Right cardiac atrium (tissue), 5 donors: ENCODE results near the gene RAB35. TPM values are rescaled to one million over a fixed set of nuclear protein-coding genes. Genes with fewer than 3 reads are reported as not detected.
A peak's percentile ranks its signal among the peaks of the same experiment; 100 is the strongest.

ENCODE experiments used
- ATAC-seq, 2 donors: fragments of 200-7000 bp; cut with Tn5 transposase; one replicate each; pipeline versions ENCODE4 v1.8.0 to v1.9.1; 2020; ENCODE audit warnings: moderate library complexity in 2 of 2, mild to moderate bottlenecking in 1 of 2
- DNase-seq, 3 donors: peaks; one replicate each; pipeline ENCODE4 v3.0.0-alpha.2; 2020
- H3K27ac ChIP-seq: one replicate; pipeline ENCODE4 v1.5.1; 2013; ENCODE audit warnings: mild to moderate bottlenecking, low read length, control low read depth, moderate library complexity
- H3K27me3 ChIP-seq: one replicate; pipeline ENCODE4 v1.6.1; 2013; ENCODE audit not compliant: control insufficient read depth, insufficient read depth
- H3K4me1 ChIP-seq: one replicate; pipeline ENCODE4 v1.6.1; 2013; ENCODE audit warnings: low read length; ENCODE audit not compliant: control insufficient read depth, insufficient read depth
- H3K4me3 ChIP-seq: one replicate; pipeline ENCODE4 v1.5.1; 2013; ENCODE audit warnings: low read length, control low read depth
- H3K9me3 ChIP-seq: one replicate; pipeline ENCODE4 v1.6.1; 2013; ENCODE audit warnings: low read length; ENCODE audit not compliant: control insufficient read depth
- WGBS: extraction: QIAGEN DNeasy Blood & Tissue Kit; methylation state at CpG from one replicate; pipeline ENCODE4 v1.1.7; 2013; 5-methylcytosine and 5-hydroxymethylcytosine counted together
- intact Hi-C, 4 donors: fragments of 100-400 bp; cut with DNase I; formaldehyde crosslinking; loops; one replicate each; pipeline versions ENCODE4 v1.11.0 to v1.14.0; 2022 to 2023
- polyA plus RNA-seq: library from polyadenylated mRNA; stranded (reverse); fragments of 200-250 nt; gene quantifications from one replicate; pipeline ENCODE4 v1.2.3, GENCODE V29; 2013
- total RNA-seq, 4 donors: library from RNA; stranded (reverse); fragmentation: NEBNext Ultra II Directional; extraction: Animal tissue kit (Norgen Biotek cat#: 25700); gene quantifications; one replicate each; pipeline ENCODE4 v1.2.1, GENCODE V29; 2021
- donor health status: healthy with polysubstance abuse.
- donor health status: DM: no; HTN: yes; CAD: no.
- donor health status: DM: no; HTN: no; CAD: no.
- donor health status: DM: no; HTN: yes; CAD: no; lungs with severe emphysema.
- donor health status: DM: yes; HTN: yes; CAD: no.

Gene RAB35
- total and polyA plus RNA-seq, 5 donors: 20.1 to 32.0 (median 25.1) TPM

DNA sequence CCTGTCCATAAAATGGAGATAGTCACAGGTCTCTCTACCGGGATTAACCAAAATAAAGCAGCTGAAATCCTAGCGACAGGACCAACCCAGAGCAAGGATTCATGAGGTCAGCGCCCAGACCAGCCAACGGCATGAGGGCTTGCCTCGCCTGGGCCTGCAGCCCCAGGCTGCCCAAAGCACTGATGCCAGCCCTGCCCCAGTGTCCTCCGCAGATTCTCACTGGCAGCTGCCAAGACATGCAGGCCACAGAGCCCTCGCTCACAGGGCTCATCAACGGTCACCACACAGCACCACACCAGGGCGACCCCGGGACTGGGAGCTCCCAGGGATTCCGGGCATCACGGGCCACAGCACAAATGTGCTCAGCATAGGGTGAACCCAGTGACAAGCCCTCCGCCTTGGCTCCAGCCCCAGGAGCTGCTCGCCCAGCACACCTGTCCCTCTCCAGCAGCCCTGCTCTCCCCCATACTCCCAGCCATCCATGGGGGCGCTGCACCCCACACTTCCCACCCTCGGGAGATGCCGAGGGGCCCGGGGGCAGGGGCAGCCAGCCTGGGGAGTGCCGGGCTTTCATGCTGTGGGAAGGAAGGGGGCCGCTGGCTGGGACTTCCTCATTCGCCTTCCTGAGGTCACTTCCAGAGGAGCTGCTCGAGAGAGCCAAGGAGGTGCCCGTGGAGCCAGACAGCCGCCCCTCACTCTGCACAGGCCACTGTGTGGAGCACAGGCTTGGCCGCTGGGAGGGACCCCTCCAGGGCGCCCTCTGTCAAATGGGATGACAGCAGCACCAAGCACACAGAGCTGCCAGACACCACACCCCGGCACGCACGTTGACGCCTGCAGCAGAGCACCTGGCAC lies 14.1 kb downstream of the RAB35 start:
- Histone ChIP-seq H3K27me3 (no peaks in the 10 kb centered on the region), H3K27ac (no peak overlapping the region), H3K4me3 (no peak overlapping the region), H3K4me1 (peaks cover 8% of the 10 kb centered on the region), H3K9me3 (no peaks in the 10 kb centered on the region)
- intact Hi-C loops: no loop called here
- DNase-seq (peak in 1 of 3 donors; percentile 65), ATAC-seq (no peak)
- 77% methylated on average over 30 of the region's 30 CpGs for WGBS

DNA sequence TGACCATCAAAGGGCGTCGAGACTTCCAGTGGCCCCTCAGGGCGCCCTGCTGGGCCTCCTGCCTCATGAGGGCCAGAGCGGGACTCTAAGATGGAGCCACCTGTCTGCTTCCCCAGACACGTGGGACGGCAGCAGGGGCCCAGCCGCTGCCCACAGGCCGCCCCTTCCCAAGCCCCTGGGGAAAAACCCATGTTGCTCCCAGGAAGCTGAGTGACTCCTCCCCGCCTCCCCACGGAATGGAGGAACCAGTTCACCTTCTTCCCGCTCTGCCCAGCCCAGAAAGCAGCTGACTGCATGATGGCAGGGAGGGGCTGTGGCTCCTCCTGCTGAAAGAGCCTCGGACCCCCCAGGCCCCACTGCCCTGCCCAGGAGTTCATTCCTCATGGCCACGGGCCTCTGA lies 14.9 kb downstream of the RAB35 start:
- Histone ChIP-seq H3K4me3 (no peak overlapping the region), H3K9me3 (no peaks in the 10 kb centered on the region), H3K27me3 (no peaks in the 10 kb centered on the region), H3K4me1 (peaks cover 8% of the 10 kb centered on the region), H3K27ac (no peak overlapping the region)
- peak in 1 of 3 donors; percentile 51 for DNase-seq
- intact Hi-C loops: no loop called here
- ATAC-seq: no peak
- 74% methylated on average over 13 of the region's 13 CpGs for WGBS

DNA sequence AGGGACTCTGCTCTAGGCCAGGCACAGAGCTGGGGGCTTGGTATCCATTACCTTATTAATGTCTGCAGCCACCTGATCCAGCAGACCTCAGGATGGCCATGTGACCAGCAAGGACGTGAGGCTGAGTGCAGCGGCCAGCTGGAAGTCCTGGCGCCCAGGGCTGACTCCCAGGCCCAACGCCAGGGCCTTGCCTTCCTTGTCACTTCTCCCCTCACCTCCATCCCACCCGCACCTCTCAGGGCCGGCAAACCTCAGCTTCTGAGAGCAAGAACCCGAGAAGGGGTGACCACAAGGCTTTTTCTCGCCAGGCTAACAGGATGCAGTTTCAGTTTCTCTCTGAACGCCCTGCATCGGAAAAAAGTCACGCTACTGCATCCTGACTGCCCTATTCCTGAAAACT lies 15.4 kb downstream of the RAB35 start:
- Histone ChIP-seq H3K9me3 (no peaks in the 10 kb centered on the region), H3K27ac (no peak overlapping the region), H3K27me3 (no peaks in the 10 kb centered on the region), H3K4me3 (no peak overlapping the region), H3K4me1 (peaks cover 8% of the 10 kb centered on the region)
- peak in 2 of 3 donors; percentile 72 for DNase-seq
- WGBS: 39% methylated on average over 11 of the region's 11 CpGs
- peak; percentile 24 to 27 for ATAC-seq
- intact Hi-C loops: no loop called here

DNA sequence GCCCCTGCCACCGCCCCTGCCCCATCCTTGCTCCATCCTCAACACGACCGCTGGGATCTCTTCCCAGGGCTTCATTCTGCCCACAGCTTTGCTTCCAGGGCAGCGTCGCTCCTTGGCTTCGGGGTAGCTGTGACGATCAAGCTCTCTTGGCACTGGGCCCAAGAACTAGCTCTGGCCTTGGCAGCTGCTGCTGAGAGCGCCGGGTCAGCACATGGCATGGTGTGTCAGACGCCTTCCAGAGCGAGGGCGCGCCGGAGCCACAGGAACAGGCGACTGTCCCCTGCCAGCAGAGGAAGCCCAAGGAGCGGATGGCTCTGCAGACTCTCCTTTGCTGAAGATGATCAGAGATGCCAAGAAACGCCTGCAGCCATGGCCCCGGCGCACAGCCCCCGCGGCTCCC lies 15.9 kb downstream of the RAB35 start:
- WGBS: 23% methylated on average over 21 of the region's 21 CpGs
- intact Hi-C loops: no loop called here
- Histone ChIP-seq H3K4me1 (peaks cover 8% of the 10 kb centered on the region), H3K9me3 (no peaks in the 10 kb centered on the region), H3K4me3 (no peak overlapping the region), H3K27me3 (no peaks in the 10 kb centered on the region), H3K27ac (peak overlapping the region; percentile 16)
- DNase-seq (peak; percentile 86 to 93 (median 90)), ATAC-seq (peak; percentile 70 to 71)

DNA sequence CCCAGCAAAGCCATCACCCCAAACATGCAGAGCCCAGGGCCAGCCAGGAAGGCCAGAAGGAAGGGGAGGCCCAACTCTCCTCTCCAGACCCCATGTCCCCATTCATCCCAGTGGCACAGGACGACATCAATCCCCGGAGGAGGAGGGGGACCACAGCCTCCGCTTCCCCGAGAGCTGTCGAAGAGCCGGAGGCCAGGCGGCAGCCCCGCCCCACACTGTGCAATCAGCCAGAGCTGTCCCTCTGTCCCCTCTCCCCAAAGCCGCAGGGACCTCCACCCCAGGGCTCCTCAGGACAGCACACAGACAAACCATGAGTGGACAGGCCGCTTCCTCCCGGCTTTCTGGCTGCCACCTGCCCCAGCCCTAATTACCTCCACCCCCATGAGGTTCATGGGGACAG lies 16.8 kb downstream of the RAB35 start:
- WGBS: 90% methylated on average over 11 of the region's 11 CpGs
- Histone ChIP-seq H3K4me1 (peaks cover 8% of the 10 kb centered on the region), H3K4me3 (no peak overlapping the region), H3K27me3 (no peaks in the 10 kb centered on the region), H3K9me3 (no peaks in the 10 kb centered on the region), H3K27ac (no peak overlapping the region)
- ATAC-seq (no peak), DNase-seq (peak in 1 of 3 donors; percentile 45)
- intact Hi-C loops: no loop called here

DNA sequence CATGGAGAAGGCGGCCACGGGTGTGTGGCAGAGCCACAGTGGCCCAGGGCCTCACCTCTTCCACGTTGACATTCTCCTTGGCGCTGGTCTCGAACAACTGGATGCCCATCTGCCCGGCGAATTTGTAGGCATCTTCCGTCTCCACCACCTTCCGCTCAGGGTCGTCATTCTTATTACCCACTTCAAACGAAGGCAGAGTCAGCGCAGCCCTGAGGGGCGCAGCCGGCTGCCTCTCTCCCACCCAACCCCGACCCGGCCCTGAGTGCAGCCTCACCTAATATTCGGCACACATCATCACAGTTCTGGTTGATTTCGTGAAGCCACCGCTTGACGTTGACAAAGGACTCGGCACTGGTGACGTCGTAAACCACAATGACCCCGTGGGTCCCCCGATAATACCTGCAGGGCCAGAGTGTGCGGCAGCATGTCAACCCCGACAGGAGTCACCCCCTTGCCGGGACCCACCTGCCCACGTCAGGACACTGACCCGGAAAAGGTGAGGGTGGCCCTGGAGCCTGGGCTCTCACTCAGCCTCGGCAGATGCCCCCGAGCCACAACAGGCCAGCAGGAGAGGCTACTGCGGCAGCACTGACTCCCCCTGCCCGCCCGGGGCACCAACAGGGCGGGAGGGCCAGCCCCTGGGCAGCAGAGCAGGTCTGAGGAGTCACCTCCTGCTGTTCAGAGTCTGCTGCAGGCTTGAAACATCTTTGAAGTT lies 17.6 kb downstream of the RAB35 start:
- intact Hi-C loops: no loop called here
- 96% methylated on average over 36 of the region's 36 CpGs for WGBS
- Histone ChIP-seq H3K27ac (no peak overlapping the region), H3K4me1 (peaks cover 8% of the 10 kb centered on the region), H3K27me3 (no peaks in the 10 kb centered on the region), H3K4me3 (no peak overlapping the region), H3K9me3 (no peaks in the 10 kb centered on the region)
- peak in 2 of 3 donors; percentile 8 to 42 for DNase-seq
- no peak for ATAC-seq

DNA sequence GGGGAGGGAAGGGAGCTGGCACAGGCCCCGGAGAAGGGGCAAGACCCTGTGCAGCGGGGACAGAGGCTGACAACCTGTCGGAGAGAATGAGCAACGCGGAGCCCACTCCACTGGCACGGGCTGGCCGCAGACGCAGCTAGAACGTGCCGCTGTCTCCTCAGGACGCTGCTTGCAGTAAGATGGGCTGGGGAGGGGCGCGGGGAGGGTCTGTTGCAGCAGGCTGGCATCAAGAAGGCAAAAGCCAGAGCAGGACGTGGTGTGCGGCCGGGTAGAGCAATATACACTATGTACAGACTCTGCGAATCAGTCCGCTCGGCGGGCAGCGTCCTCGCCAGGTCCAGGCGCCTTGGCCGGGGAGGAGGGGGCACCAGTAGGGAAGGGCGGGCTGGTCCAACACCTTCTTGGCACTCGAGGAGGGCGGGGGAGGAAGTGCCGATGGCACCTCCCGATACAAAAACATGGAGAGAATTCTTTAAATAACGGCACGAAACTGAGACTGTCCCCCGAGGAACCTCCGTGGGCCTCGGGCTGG lies 19.8 kb downstream of the RAB35 start:
- WGBS: 91% methylated on average over 34 of the region's 34 CpGs
- Histone ChIP-seq H3K27ac (no peak overlapping the region), H3K27me3 (no peaks in the 10 kb centered on the region), H3K4me3 (no peak overlapping the region), H3K4me1 (peaks cover 8% of the 10 kb centered on the region), H3K9me3 (no peaks in the 10 kb centered on the region)
- intact Hi-C loops: no loop called here
- peak in 2 of 3 donors; percentile 19 to 62 for DNase-seq
- ATAC-seq: no peak

DNA sequence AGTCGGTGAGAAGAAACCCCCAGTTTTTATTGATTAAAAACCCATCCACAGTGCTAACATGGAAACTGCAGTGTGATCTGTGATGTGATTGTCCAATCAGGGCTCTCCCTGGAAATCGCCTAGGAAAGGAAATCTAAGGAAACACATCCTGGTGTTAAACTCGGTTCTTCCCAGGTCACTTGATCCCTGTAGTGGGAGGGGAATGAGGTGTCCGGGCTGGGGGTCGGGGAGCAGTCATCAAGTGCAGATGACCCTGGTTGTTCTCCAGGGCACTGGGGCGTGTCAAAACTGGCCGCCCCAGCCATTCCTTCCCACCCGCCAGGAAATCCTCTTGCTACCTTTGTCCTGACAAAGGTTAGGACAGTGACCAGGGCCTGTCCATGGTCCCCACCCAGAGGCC lies 20.8 kb downstream of the RAB35 start:
- Histone ChIP-seq H3K27ac (no peak overlapping the region), H3K4me3 (no peak overlapping the region)

DNA sequence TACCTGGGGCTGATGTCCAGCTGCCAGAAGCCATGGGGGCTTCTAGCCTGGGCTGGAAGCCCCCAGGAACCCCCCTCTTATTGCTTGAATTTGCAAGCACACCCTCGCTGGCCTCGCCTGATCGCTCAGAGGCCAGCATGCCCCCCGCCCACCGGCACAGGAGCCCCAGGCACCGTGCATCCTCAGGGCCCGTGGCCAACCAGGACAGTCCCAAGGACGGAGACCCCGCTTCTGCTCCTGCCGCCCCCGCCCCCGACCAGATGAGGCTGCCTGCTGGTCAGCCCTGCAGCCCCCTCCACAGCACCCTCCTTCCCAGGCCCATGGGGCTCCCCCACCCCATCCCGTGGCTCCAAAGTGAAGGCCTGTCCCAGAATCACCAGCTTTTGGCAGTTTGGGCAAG lies 21.2 kb downstream of the RAB35 start:
- H3K9me3 ChIP-seq: no peaks in the 10 kb centered on the region
- peak in 1 of 3 donors; percentile 68 for DNase-seq
- H3K4me3 ChIP-seq: no peak overlapping the region
- no peak for ATAC-seq
- H3K4me1 ChIP-seq: no peaks in the 10 kb centered on the region
- no peaks in the 10 kb centered on the region for H3K27me3 ChIP-seq
- H3K27ac ChIP-seq: no peak overlapping the region
- intact Hi-C loops: no loop called here
- WGBS: 88% methylated on average over 13 of the region's 13 CpGs

More for the DNA sequence above, 20.8 kb downstream of the RAB35 start:
- H3K27me3 ChIP-seq: no peaks in the 10 kb centered on the region
- intact Hi-C loops: no loop called here
- no peak for ATAC-seq
- DNase-seq: peak in 1 of 3 donors; percentile 41
- 71% methylated on average over 8 of the region's 8 CpGs for WGBS
- no peaks in the 10 kb centered on the region for H3K9me3 ChIP-seq
- peaks cover under 1% of the 10 kb centered on the region for H3K4me1 ChIP-seq

DNA sequence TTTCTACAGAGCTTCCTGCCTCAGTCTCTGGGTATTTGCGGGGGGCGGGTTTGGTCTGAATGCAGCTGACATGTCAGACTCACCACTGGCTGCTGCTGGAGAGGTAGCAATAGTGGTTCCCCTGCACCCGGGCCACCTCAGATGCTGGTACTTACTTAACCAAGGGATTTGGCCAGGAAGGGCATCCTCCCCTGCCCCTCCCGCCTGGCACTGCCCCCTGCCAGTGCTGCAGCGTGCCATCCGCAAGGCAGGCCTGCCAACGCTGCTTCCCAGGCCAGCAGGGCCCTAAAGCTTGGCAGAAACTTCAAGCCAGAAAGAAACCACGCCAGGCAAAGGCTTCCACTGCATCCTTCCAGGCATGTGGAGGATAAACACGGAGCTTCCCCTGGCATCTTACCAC lies 22.1 kb downstream of the RAB35 start:
- Histone ChIP-seq H3K4me3 (no peak overlapping the region), H3K27ac (no peak overlapping the region), H3K4me1 (no peaks in the 10 kb centered on the region), H3K27me3 (no peaks in the 10 kb centered on the region), H3K9me3 (no peaks in the 10 kb centered on the region)
- WGBS: 80% methylated on average over 9 of the region's 9 CpGs
- no peak for ATAC-seq
- peak in 1 of 3 donors; percentile 33 for DNase-seq
- intact Hi-C loops: no loop called here
